Measurements from ENCODE around the gene CNTN6. TPM values are rescaled to one million over a fixed set of nuclear protein-coding genes. Genes with fewer than 3 reads are reported as not detected.

CNTN6 gene
- total RNA-seq, 1 donor from 2014 or later: not detected

- DNase-seq: no peak
- Mint-ChIP-seq H3K27me3 (no peaks in the 10 kb centered on the region), H3K36me3 (ENCODE audit: low read depth) (no peaks in the 10 kb centered on the region), H3K27ac (no peak overlapping the region), H3K4me3 (no peak overlapping the region), H3K9me3 (no peaks in the 10 kb centered on the region), H3K4me1 (no peaks in the 10 kb centered on the region)
- intact Hi-C loops (cut with micrococcal nuclease): no loop called here
These were observed 25.1 kb downstream of the CNTN6 start for GRCh38 chr3:1117843-1118473.

GRCh38 chr3:1131166-1131565 lies 38.3 kb downstream of the CNTN6 start:
- Mint-ChIP-seq H3K4me3 (no peak overlapping the region), H3K9me3 (no peaks in the 10 kb centered on the region), H3K27me3 (no peaks in the 10 kb centered on the region), H3K4me1 (no peaks in the 10 kb centered on the region), H3K36me3 (ENCODE audit: low read depth) (no peaks in the 10 kb centered on the region), H3K27ac (no peak overlapping the region)
- intact Hi-C loops (cut with micrococcal nuclease): no loop called here
- DNase-seq: no peak

DNA sequence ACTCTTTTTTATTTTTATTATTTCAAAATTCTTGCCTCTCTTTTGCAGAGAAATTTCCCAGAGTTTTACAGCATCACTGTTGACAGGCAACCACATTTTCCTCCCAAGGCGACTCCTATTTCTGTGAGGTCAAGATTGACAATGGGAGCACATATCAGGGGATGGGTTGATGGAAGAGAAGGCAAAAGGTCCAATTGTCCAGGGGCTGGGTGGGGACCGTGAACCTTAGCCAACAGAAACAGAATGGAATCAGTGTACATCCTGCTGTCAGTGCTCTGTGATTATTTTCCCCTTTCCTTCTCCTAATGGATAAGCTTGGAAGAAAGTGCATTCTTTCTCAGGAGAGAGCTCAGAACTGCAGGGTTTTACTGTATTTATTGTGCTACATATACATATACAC lies 42.4 kb downstream of the CNTN6 start:
- no peak for DNase-seq
- Mint-ChIP-seq H3K9me3 (no peaks in the 10 kb centered on the region), H3K36me3 (ENCODE audit: low read depth) (no peaks in the 10 kb centered on the region), H3K4me3 (no peak overlapping the region), H3K4me1 (no peaks in the 10 kb centered on the region), H3K27me3 (no peaks in the 10 kb centered on the region), H3K27ac (no peak overlapping the region)
- intact Hi-C loops (cut with micrococcal nuclease): no loop called here

GRCh38 chr3:1138036-1138435 lies 45.2 kb downstream of the CNTN6 start:
- H3K4me3 Mint-ChIP-seq: no peak overlapping the region
- no peak overlapping the region for H3K27ac Mint-ChIP-seq
- no peak for DNase-seq
- intact Hi-C loops (cut with micrococcal nuclease): no loop called here
- H3K27me3 Mint-ChIP-seq: no peaks in the 10 kb centered on the region
- no peaks in the 10 kb centered on the region for H3K9me3 Mint-ChIP-seq
- no peaks in the 10 kb centered on the region for H3K36me3 Mint-ChIP-seq (ENCODE audit: low read depth)
- no peaks in the 10 kb centered on the region for H3K4me1 Mint-ChIP-seq

- H3K4me3 Mint-ChIP-seq: no peak overlapping the region
- no peak for DNase-seq
- H3K27me3 Mint-ChIP-seq: no peaks in the 10 kb centered on the region
- intact Hi-C loops (cut with micrococcal nuclease): no loop called here
- no peaks in the 10 kb centered on the region for H3K36me3 Mint-ChIP-seq (ENCODE audit: low read depth)
- H3K9me3 Mint-ChIP-seq: no peaks in the 10 kb centered on the region
- no peak overlapping the region for H3K27ac Mint-ChIP-seq
- no peaks in the 10 kb centered on the region for H3K4me1 Mint-ChIP-seq
These were observed 46.2 kb downstream of the CNTN6 start for GRCh38 chr3:1139071-1139470.

DNA sequence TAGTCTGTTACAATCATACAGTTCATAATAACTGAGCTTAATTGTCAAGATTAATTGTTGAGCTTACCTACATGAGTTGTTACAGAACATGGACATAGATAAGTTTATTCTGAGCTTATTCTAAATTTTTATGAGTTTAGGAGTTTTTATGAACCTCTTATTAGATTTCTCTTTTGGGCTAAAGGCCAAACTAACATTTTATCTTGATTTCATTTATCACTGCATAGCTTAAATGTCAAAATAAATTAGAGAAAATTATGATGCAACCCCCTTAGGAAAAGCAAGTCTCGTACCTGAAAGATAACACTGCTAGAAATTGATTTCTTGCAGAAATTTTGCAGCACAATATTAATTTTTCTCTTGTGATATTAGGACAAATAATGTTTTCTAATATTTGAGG lies 54.5 kb downstream of the CNTN6 start:
- H3K9me3 Mint-ChIP-seq: no peaks in the 10 kb centered on the region
- no peaks in the 10 kb centered on the region for H3K27me3 Mint-ChIP-seq
- intact Hi-C loops (cut with micrococcal nuclease): no loop called here

DNA sequence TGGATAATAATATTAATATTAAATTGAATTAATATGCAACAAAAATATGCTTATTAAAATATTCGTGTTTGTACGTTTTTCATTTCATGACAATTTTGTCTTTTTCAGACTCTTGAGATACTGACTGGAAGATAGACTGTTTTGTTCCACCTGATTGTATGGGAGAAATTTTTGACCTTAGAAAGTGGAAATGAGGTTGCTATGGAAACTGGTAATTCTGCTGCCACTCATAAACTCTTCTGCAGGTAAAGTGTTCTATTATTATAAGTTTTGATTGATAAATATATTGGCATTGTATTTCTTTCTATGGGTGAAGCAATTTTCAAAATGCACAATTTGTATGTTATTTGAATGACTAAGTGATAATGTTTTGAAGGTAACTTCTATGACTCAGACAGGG lies 55.0 kb downstream of the CNTN6 start:
- DNase-seq: no peak
- Mint-ChIP-seq H3K27me3 (no peaks in the 10 kb centered on the region), H3K27ac (no peak overlapping the region), H3K9me3 (no peaks in the 10 kb centered on the region), H3K4me3 (no peak overlapping the region), H3K4me1 (no peaks in the 10 kb centered on the region), H3K36me3 (ENCODE audit: low read depth) (no peaks in the 10 kb centered on the region)
- intact Hi-C loops (cut with micrococcal nuclease): no loop called here

More for the DNA sequence above, 54.5 kb downstream of the CNTN6 start:
- no peaks in the 10 kb centered on the region for H3K36me3 Mint-ChIP-seq (ENCODE audit: low read depth)
- no peak overlapping the region for H3K4me3 Mint-ChIP-seq
- H3K4me1 Mint-ChIP-seq: no peaks in the 10 kb centered on the region
- no peak overlapping the region for H3K27ac Mint-ChIP-seq
- DNase-seq: no peak

DNA sequence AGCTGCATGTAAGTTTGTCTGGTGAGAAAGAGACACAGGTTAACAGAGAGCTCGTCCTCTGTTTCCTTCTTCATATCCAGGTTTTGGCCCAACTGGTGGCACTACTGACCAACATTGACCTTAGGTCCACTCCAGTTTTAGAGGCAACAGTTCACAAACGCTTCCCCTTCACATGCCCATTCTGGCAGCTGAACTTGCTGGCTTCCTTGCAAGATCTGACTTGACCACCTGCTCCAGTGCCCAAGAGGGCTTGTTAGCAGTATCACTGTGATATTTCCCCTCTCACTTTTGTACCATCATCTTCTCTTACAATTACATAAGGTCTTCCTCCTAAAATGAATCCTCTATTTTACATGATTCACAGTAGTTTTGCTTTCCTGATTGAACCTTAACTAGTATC lies 71.3 kb downstream of the CNTN6 start:
- H3K4me3 Mint-ChIP-seq: no peak overlapping the region
- H3K36me3 Mint-ChIP-seq (ENCODE audit: low read depth): no peaks in the 10 kb centered on the region
- no peaks in the 10 kb centered on the region for H3K27me3 Mint-ChIP-seq
- H3K4me1 Mint-ChIP-seq: no peaks in the 10 kb centered on the region
- H3K9me3 Mint-ChIP-seq: peaks cover 4% of the 10 kb centered on the region
- H3K27ac Mint-ChIP-seq: no peak overlapping the region
- DNase-seq: no peak
- intact Hi-C loops (cut with micrococcal nuclease): no loop called here

- intact Hi-C loops (cut with micrococcal nuclease): no loop called here
- H3K36me3 Mint-ChIP-seq (ENCODE audit: low read depth): no peaks in the 10 kb centered on the region
- no peak overlapping the region for H3K4me3 Mint-ChIP-seq
- no peaks in the 10 kb centered on the region for H3K27me3 Mint-ChIP-seq
- no peak overlapping the region for H3K27ac Mint-ChIP-seq
- no peaks in the 10 kb centered on the region for H3K4me1 Mint-ChIP-seq
- no peaks in the 10 kb centered on the region for H3K9me3 Mint-ChIP-seq
- DNase-seq: no peak
These were observed 78.5 kb downstream of the CNTN6 start for GRCh38 chr3:1171320-1171719.

DNA sequence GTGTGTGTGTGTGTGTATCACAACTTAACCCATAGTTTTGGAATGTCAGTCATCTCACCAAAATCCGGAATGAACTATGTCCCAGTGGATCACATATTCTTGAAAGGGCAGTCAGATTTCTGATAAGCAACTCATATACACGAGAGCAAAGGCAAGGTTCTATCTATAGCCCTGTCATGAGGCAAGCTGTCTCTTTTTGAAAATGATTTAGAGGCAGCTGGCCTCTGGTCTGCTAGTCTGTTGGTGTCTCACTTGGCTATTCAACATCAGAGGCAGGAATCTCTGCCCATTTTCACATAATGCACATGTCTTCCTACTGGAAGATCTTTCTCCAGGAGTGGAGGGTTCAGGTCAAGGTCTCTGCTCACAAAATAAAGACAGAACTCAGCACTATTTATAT lies 79.8 kb downstream of the CNTN6 start:
- intact Hi-C loops (cut with micrococcal nuclease): no loop called here
- Mint-ChIP-seq H3K4me3 (no peak overlapping the region), H3K36me3 (ENCODE audit: low read depth) (no peaks in the 10 kb centered on the region), H3K27ac (no peak overlapping the region), H3K27me3 (no peaks in the 10 kb centered on the region), H3K9me3 (no peaks in the 10 kb centered on the region), H3K4me1 (no peaks in the 10 kb centered on the region)
- no peak for DNase-seq

GRCh38 chr3:1179146-1179545 lies 86.3 kb downstream of the CNTN6 start:
- intact Hi-C loops (cut with micrococcal nuclease): no loop called here
- Mint-ChIP-seq H3K9me3 (peaks cover 3% of the 10 kb centered on the region), H3K36me3 (ENCODE audit: low read depth) (no peaks in the 10 kb centered on the region), H3K27me3 (no peaks in the 10 kb centered on the region), H3K4me1 (no peaks in the 10 kb centered on the region), H3K27ac (no peak overlapping the region), H3K4me3 (no peak overlapping the region)
- DNase-seq: no peak

DNA sequence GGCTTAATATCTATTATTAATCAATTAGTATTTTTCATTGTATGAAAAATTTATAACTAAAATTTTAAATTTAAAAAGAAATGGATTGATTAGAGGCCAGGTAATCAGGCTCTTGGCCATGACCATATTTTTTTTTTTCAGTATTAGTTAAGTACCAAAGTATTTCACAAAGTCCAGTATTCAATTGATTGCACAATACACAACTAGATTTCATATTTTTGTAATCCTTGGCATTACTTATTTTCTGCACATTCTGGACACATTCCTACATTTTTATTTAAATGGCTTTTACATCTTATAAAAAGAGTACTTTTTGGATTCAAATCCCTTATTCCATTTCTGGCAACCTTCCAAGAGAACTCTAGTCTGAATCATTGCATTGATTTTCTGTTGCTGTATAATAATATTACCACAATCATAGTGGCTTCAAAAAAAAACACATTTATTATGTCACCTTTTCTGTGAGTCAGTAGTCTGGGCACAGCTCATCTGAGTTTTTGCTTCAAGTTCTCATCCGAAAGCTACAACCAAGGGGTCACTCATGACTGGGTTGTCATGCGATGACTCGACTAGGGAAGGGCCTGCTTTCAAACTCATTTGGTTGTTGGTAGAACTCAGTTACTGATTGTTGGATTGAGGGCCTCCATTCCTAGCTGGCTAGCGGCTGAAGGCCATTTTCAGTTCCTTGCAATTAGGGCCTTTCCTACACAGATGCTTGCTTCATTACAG lies 90.7 kb downstream of the CNTN6 start:
- no peak for DNase-seq
- Mint-ChIP-seq H3K9me3 (no peaks in the 10 kb centered on the region), H3K4me1 (no peaks in the 10 kb centered on the region), H3K27ac (no peak overlapping the region), H3K36me3 (ENCODE audit: low read depth) (no peaks in the 10 kb centered on the region), H3K4me3 (no peak overlapping the region), H3K27me3 (no peaks in the 10 kb centered on the region)
- intact Hi-C loops (cut with micrococcal nuclease): no loop called here

DNA sequence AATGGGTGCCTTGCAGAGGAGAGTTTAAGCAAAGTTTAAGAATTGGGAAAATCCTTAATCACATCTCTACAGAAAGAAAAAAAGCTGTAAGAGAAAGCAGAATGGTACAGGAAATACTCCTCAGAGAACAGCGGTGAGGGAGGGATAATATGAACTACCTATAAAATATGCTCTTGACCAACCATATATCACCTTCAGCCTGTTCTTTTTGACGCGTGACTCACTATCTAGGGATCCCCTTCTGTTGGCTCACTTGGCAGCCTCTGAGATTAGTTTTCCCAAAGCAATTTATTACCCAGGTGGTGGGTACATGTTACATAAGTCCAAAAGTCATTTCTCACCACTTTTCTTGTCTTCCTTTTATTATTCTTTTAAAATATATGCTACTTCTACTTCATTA lies 97.7 kb downstream of the CNTN6 start:
- no peak overlapping the region for H3K4me3 Mint-ChIP-seq
- DNase-seq: no peak
- no peaks in the 10 kb centered on the region for H3K9me3 Mint-ChIP-seq
- intact Hi-C loops (cut with micrococcal nuclease): no loop called here
- no peaks in the 10 kb centered on the region for H3K4me1 Mint-ChIP-seq
- no peaks in the 10 kb centered on the region for H3K27me3 Mint-ChIP-seq
- no peak overlapping the region for H3K27ac Mint-ChIP-seq
- no peaks in the 10 kb centered on the region for H3K36me3 Mint-ChIP-seq (ENCODE audit: low read depth)

DNA sequence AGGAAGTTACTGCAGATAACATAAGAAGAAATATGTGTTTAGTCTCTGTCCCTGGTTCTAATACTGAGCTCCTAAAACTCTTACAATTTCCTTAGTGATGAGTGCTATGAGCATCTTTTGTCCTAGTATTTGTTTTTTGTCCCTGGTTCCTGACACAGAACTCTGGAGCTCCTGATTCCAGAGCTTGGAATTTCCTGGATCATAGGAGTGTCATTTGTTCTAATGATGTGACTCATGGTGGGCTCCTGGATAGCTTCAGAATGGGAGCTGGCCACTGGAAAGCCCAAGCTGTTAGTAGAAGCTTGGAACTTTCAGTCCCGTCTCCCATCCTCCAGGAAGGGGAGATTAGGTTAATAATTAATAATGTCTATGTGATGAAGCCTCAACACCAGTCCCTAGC lies 98.2 kb downstream of the CNTN6 start:
- no peak for DNase-seq
- H3K27ac Mint-ChIP-seq: no peak overlapping the region
- no peaks in the 10 kb centered on the region for H3K27me3 Mint-ChIP-seq
- intact Hi-C loops (cut with micrococcal nuclease): no loop called here
- no peaks in the 10 kb centered on the region for H3K9me3 Mint-ChIP-seq
- no peaks in the 10 kb centered on the region for H3K4me1 Mint-ChIP-seq
- no peak overlapping the region for H3K4me3 Mint-ChIP-seq
- H3K36me3 Mint-ChIP-seq (ENCODE audit: low read depth): no peaks in the 10 kb centered on the region

DNA sequence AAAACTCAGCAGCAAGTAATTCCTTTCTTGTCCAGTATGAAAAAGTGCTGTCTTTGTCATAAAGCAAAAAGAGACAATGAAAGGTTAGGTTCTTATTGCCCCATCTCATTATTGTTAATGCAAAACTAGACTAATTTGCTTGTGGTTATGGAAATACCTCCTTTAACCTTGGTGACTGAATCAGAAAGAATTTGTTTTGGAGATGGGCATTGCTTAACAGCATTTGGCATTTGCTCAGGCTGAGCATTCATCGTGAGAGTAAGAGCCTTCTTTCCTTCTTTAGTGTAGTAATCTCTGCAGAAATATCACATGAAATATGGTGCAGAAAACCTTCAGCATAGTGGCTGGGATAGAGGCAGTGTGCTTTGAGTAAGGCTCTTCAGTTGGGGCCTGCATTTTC lies 103.1 kb downstream of the CNTN6 start:
- Mint-ChIP-seq H3K4me3 (no peak overlapping the region), H3K36me3 (ENCODE audit: low read depth) (no peaks in the 10 kb centered on the region), H3K27ac (no peak overlapping the region), H3K27me3 (no peaks in the 10 kb centered on the region), H3K9me3 (no peaks in the 10 kb centered on the region), H3K4me1 (no peaks in the 10 kb centered on the region)
- intact Hi-C loops (cut with micrococcal nuclease): no loop called here
- no peak for DNase-seq

All from activated CD4-positive, alpha-beta T cell treated with anti-CD3 and anti-CD28 coated beads, Interleukin-2, amount 10 ng/mL, durations not matched to agents 24 days and 14 days (primary cell).